Immature natural killer cell (primary cell): ENCODE results near the gene ELFN1. TPM values are rescaled to one million over a fixed set of nuclear protein-coding genes. Genes with fewer than 3 reads are reported as not detected.

ENCODE experiments used
- DNase-seq, 3 donors: peaks; one replicate each; pipeline ENCODE4 v3.0.0; 2022; ENCODE audit warnings: mixed read lengths in 1 of 3
- H3K27ac Mint-ChIP-seq, 6 donors: one replicate each; pipeline ENCODE4 v1.8.0; 2020; ENCODE audit warnings: mixed read lengths in 6 of 6, mild to moderate bottlenecking in 5 of 6, inconsistent platforms in 4 of 6, moderate library complexity in 3 of 6
- H3K27me3 Mint-ChIP-seq, 3 donors: one replicate each; pipeline ENCODE4 v1.8.0; 2020 to 2021; ENCODE audit warnings: low read depth in 3 of 3, mild to moderate bottlenecking in 3 of 3, mixed read lengths in 3 of 3, moderate library complexity in 3 of 3, inconsistent platforms in 1 of 3
- H3K36me3 Mint-ChIP-seq, 3 donors: one replicate each; pipeline ENCODE4 v1.8.0; 2020; ENCODE audit warnings: mixed read lengths in 3 of 3, inconsistent platforms in 2 of 3, mild to moderate bottlenecking in 2 of 3
- H3K4me1 Mint-ChIP-seq, 2 donors: one replicate each; pipeline ENCODE4 v1.8.0; 2020; ENCODE audit warnings: inconsistent platforms in 2 of 2, mild to moderate bottlenecking in 2 of 2, mixed read lengths in 2 of 2, moderate library complexity in 1 of 2
- H3K4me3 Mint-ChIP-seq, 5 donors: one replicate each; pipeline ENCODE4 v1.8.0; 2020; ENCODE audit warnings: mild to moderate bottlenecking in 5 of 5, mixed read lengths in 5 of 5, inconsistent platforms in 3 of 5, moderate library complexity in 3 of 5
- H3K9me3 Mint-ChIP-seq, 6 donors: one replicate each; pipeline ENCODE4 v1.8.0; 2020; ENCODE audit warnings: mild to moderate bottlenecking in 6 of 6, mixed read lengths in 6 of 6, inconsistent platforms in 4 of 6, moderate library complexity in 3 of 6
- polyA plus RNA-seq, 3 donors: library from polyadenylated mRNA; unstranded; fragments of 300-500 nt; fragmentation: Illumina TruSeq; gene quantifications; one replicate each; pipeline ENCODE4 v1.2.3, GENCODE V29; 2021

ELFN1 gene
- polyA plus RNA-seq, 3 donors from 2014 or later = 0.08 TPM; not detected in 2

- H3K4me3 Mint-ChIP-seq = no peak overlapping the region
- no peak for DNase-seq
- H3K36me3 Mint-ChIP-seq = peaks cover 0 to 9% (median 8%) of the 10 kb centered on the region in 3 donors
Measured at GRCh38 chr7:1678571-1679325, 8.7 kb downstream of the ELFN1 start.

GRCh38 chr7:1679326-1679965, 9.4 kb downstream of the ELFN1 start:
- no peaks in the 10 kb centered on the region for H3K4me1 Mint-ChIP-seq
- peaks cover 2 to 18% (median 14%) of the 10 kb centered on the region in 3 donors for H3K27me3 Mint-ChIP-seq
- H3K27ac Mint-ChIP-seq = no peak overlapping the region
- no peak for DNase-seq
- peaks cover 7 to 19% (median 15%) of the 10 kb centered on the region in 6 donors for H3K9me3 Mint-ChIP-seq
- H3K4me3 Mint-ChIP-seq = no peak overlapping the region
- peaks cover 4 to 12% (median 9%) of the 10 kb centered on the region in 3 donors for H3K36me3 Mint-ChIP-seq

More at GRCh38 chr7:1678571-1679325, 8.7 kb downstream of the ELFN1 start:
- peaks cover 2 to 12% (median 10%) of the 10 kb centered on the region in 3 donors for H3K27me3 Mint-ChIP-seq
- peaks cover 3 to 13% (median 10%) of the 10 kb centered on the region in 6 donors for H3K9me3 Mint-ChIP-seq
- no peak overlapping the region for H3K27ac Mint-ChIP-seq
- no peaks in the 10 kb centered on the region for H3K4me1 Mint-ChIP-seq

GRCh38 chr7:1679966-1680730, 10.1 kb downstream of the ELFN1 start:
- Mint-ChIP-seq H3K27ac (no peak overlapping the region), H3K9me3 (peaks cover 8 to 26% (median 21%) of the 10 kb centered on the region in 6 donors), H3K4me3 (no peak overlapping the region), H3K4me1 (no peaks in the 10 kb centered on the region), H3K36me3 (peaks cover 8 to 18% (median 9%) of the 10 kb centered on the region in 3 donors), H3K27me3 (peaks cover 2 to 18% (median 18%) of the 10 kb centered on the region in 3 donors)
- DNase-seq = no peak

GRCh38 chr7:1681581-1681980, 11.5 kb downstream of the ELFN1 start:
- peaks cover 9 to 20% (median 11%) of the 10 kb centered on the region in 3 donors for H3K36me3 Mint-ChIP-seq
- no peaks in the 10 kb centered on the region for H3K4me1 Mint-ChIP-seq
- H3K27ac Mint-ChIP-seq = no peak overlapping the region
- H3K4me3 Mint-ChIP-seq = no peak overlapping the region
- H3K9me3 Mint-ChIP-seq = peaks cover 10 to 37% (median 25%) of the 10 kb centered on the region in 6 donors
- no peak for DNase-seq
- peaks cover 2 to 22% (median 20%) of the 10 kb centered on the region in 3 donors for H3K27me3 Mint-ChIP-seq

GRCh38 chr7:1685000-1685624, 15.0 kb downstream of the ELFN1 start:
- H3K9me3 Mint-ChIP-seq = peaks cover 12 to 37% (median 26%) of the 10 kb centered on the region in 6 donors
- H3K27me3 Mint-ChIP-seq = peaks cover 5 to 24% (median 16%) of the 10 kb centered on the region in 3 donors
- no peaks in the 10 kb centered on the region for H3K4me1 Mint-ChIP-seq
- peaks cover 9 to 20% (median 11%) of the 10 kb centered on the region in 3 donors for H3K36me3 Mint-ChIP-seq
- H3K4me3 Mint-ChIP-seq = no peak overlapping the region
- DNase-seq = no peak
- H3K27ac Mint-ChIP-seq = no peak overlapping the region

GRCh38 chr7:1688542-1688941, 18.5 kb downstream of the ELFN1 start:
- H3K27me3 Mint-ChIP-seq = peaks cover 6 to 14% (median 11%) of the 10 kb centered on the region in 3 donors

GRCh38 chr7:1689311-1689710, 19.2 kb downstream of the ELFN1 start:
- no peak for DNase-seq
- Mint-ChIP-seq H3K4me3 (no peak overlapping the region), H3K4me1 (no peaks in the 10 kb centered on the region), H3K27me3 (peaks cover 5 to 10% (median 6%) of the 10 kb centered on the region in 3 donors), H3K9me3 (peaks cover 5 to 20% (median 10%) of the 10 kb centered on the region in 6 donors), H3K27ac (no peak overlapping the region), H3K36me3 (peaks cover 0 to 9% (median 8%) of the 10 kb centered on the region in 3 donors)

More at GRCh38 chr7:1688542-1688941, 18.5 kb downstream of the ELFN1 start:
- no peak for DNase-seq
- no peak overlapping the region for H3K4me3 Mint-ChIP-seq
- H3K9me3 Mint-ChIP-seq = peaks cover 5 to 26% (median 16%) of the 10 kb centered on the region in 6 donors
- peaks cover 1 to 13% (median 11%) of the 10 kb centered on the region in 3 donors for H3K36me3 Mint-ChIP-seq
- H3K27ac Mint-ChIP-seq = no peak overlapping the region
- no peaks in the 10 kb centered on the region for H3K4me1 Mint-ChIP-seq

GRCh38 chr7:1690359-1690958, 20.4 kb downstream of the ELFN1 start:
- DNase-seq = no peak
- no peaks in the 10 kb centered on the region for H3K4me1 Mint-ChIP-seq

GRCh38 chr7:1691096-1691495, 21.0 kb downstream of the ELFN1 start:
- Mint-ChIP-seq H3K27ac (no peak overlapping the region), H3K9me3 (peaks cover 0 to 5% (median 1%) of the 10 kb centered on the region in 6 donors), H3K4me1 (no peaks in the 10 kb centered on the region), H3K4me3 (no peak overlapping the region), H3K27me3 (peaks cover 1 to 6% (median 2%) of the 10 kb centered on the region in 3 donors), H3K36me3 (no peaks in the 10 kb centered on the region)
- DNase-seq = no peak

More at GRCh38 chr7:1690359-1690958, 20.4 kb downstream of the ELFN1 start:
- peaks cover 1 to 6% (median 2%) of the 10 kb centered on the region in 3 donors for H3K27me3 Mint-ChIP-seq
- H3K9me3 Mint-ChIP-seq = peaks cover 0 to 8% (median 3%) of the 10 kb centered on the region in 6 donors
- no peak overlapping the region for H3K4me3 Mint-ChIP-seq
- H3K36me3 Mint-ChIP-seq = no peaks in the 10 kb centered on the region
- H3K27ac Mint-ChIP-seq = no peak overlapping the region

GRCh38 chr7:1691601-1692514, 21.8 kb downstream of the ELFN1 start:
- no peak overlapping the region for H3K27ac Mint-ChIP-seq
- no peaks in the 10 kb centered on the region for H3K4me1 Mint-ChIP-seq
- DNase-seq = no peak
- H3K36me3 Mint-ChIP-seq = no peaks in the 10 kb centered on the region
- peaks cover 0 to 3% (median 0%) of the 10 kb centered on the region in 6 donors for H3K9me3 Mint-ChIP-seq
- H3K27me3 Mint-ChIP-seq = peaks cover 1 to 6% (median 2%) of the 10 kb centered on the region in 3 donors
- no peak overlapping the region for H3K4me3 Mint-ChIP-seq

- DNase-seq = no peak
- peaks cover 0 to 9% (median 1%) of the 10 kb centered on the region in 3 donors for H3K27me3 Mint-ChIP-seq
- H3K4me3 Mint-ChIP-seq = no peak overlapping the region
Measured at GRCh38 chr7:1692515-1693418, 22.7 kb downstream of the ELFN1 start.

More at GRCh38 chr7:1692515-1693418, 22.7 kb downstream of the ELFN1 start:
- H3K36me3 Mint-ChIP-seq = no peaks in the 10 kb centered on the region
- no peaks in the 10 kb centered on the region for H3K4me1 Mint-ChIP-seq
- peaks cover 0 to 3% (median 0%) of the 10 kb centered on the region in 6 donors for H3K9me3 Mint-ChIP-seq
- no peak overlapping the region for H3K27ac Mint-ChIP-seq
